GM18502 (cell line): ENCODE results near the gene BNIP5.

Source experiments
- ATAC-seq: cut with Tn5 transposase; IDR thresholded peaks from one replicate; pipeline ENCODE4 v1.9.1; 2021; ENCODE audit warnings: mild to moderate bottlenecking; ENCODE audit not compliant: unreplicated experiment, poor library complexity

BNIP5 gene, protein sequence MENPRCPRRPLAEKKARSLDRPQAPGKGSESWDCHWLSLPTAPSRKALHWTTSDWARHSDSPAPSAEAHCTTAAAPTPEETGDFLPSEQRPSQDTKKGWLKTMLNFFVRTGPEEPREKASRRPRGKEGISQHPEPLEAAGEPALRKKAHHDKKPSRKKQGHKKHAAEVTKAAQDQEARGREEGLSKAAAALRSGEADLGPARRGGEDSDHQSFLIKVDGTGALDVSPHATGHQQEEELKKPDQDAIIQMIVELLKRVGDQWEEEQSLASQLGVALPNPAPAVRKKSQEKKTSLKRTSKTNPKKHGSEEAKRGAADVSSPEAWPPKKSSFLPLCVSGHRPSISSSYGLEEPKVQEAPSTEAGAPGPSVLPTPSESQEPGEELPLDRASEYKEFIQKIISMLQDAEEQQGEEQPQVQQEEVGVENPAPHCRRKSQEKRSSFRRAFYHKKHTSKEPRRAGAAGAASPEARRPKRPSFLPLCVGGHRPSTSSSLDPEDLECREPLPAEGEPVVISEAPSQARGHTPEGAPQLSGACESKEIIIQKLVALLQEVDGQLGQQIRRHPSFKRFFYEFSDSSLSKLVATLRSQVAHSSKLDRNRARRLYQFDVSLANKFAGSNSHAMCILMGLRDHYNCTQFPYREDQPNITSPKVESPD

GRCh38 chr6:36336779-36337241 lies at the start of gene BNIP5:
BNIP5 (minus strand) TSS chr6:36336888; CDS start chr6:36330690, 6,198 bp downstream.
- ATAC-seq, result no peak

- ATAC-seq, result no peak
Observed at GRCh38 chr6:36384095-36384494, 47.4 kb upstream of the BNIP5 start.

GRCh38 chr6:36383606-36384005 lies 46.9 kb upstream of the BNIP5 start:
- no peak for ATAC-seq

- no peak for ATAC-seq
Observed at GRCh38 chr6:36382976-36383375, 46.3 kb upstream of the BNIP5 start.

DNA sequence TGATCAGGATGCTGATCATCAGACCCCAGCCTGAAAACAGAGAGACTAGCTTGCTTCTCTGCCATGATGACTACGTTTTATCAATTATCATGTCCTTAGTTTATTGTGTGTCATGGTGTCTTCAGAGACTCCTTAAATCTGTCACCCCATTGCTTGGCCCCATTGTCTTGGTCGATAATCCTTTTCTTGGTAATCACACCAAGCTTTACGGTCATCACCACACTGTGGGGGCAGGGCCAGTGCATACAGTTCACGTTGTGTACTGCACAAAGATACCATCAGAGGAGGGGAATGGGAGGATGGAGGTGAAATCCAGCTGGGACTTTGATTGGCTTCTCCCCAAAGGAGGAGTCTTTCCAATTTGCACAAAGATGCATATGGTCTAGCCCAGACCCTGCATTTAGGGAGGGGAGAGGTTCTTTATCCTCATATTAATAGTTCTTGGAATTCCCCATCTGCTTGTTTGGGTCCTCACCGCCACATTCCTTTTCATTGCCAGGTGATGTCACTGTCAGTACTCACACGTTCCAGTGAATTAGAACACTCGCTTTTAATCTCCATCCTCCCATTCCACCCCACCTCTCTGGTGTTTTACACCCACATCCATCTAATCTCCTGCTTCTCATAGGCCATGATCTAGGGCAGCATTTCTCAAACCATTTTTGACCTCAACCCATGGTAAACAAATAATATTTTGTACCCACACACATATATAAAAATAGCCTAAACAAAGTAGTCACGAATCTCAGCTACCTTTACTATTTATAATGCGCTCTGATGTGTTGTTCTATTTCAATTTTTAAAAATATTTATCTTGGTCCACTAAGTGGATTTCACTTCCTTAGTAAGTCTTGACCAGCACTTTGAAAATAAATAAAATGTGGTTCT lies 45.1 kb upstream of the BNIP5 start:
- ATAC-seq, result no peak

- no peak for ATAC-seq
Observed at GRCh38 chr6:36380166-36380565, 43.5 kb upstream of the BNIP5 start.

- ATAC-seq, result no peak
Observed at GRCh38 chr6:36378936-36379335, 42.2 kb upstream of the BNIP5 start.

DNA sequence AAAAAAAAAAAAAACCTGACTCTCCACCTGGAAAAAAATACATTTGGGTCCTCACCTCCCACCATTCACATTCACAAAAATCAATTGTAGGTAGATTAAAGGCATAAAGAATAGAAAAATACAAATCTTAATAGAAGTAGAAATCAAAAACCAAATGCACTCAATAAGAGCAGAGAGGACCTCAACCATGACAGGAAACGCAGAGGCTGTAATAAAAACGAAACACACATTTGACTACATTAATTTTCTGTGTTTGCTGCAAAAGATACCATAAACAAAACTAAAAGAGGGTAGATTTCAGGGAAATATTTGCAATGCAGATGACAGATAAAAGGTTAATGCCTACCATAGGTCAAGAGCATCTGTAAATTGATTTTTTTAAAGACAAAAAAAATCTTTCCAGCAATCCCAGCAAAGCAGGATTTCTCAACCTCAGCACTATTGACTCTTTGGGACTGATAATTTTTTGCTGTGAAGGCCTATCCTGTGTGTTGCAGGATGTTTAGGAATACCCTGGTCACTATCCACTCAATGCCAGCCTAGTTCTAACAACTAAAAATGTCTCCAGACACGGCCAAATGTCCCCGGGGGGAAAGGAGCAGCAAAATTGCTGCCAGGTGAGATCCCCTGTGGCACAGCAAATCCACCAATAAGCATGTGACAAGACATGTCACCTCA lies 41.7 kb upstream of the BNIP5 start:
- ATAC-seq, result no peak

DNA sequence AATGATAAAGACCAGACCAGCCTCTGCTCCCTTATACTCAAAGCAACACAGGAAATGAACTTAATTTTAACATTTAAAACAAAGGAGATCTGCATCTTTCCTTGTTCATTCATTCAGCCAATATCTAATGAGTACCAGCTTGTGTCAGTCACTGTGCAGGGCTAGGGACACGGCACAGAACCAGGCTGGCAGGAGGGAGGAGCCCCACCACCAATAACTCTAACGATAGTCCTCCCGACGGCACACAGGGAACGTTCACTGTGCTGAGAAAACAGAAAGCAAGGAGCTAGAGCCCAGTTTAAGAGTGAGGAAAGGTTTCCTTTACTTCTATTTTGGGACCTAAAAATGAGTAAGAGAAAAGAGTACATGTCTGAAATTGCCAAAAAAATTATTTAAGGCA lies 40.9 kb upstream of the BNIP5 start:
- ATAC-seq, result no peak

DNA sequence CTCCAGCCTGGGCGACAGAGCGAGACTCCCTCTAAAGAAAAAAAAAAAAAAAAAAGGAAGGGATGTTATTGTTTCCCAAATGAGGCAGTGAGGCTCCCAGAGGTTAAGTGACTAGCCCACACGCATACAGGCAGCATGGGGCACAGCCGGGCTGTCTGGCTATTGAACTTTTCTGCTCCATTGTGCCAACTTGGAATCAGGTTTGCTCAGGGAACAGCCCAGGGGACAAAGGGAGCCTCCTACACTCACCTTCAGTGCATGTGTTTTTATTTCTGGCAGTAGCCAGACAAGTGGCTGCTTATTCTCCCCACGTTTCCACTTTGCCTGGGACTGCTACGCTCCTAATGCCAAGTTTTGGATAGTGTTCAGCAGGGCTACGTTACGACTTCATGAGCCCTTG lies 40.1 kb upstream of the BNIP5 start:
- no peak for ATAC-seq

DNA sequence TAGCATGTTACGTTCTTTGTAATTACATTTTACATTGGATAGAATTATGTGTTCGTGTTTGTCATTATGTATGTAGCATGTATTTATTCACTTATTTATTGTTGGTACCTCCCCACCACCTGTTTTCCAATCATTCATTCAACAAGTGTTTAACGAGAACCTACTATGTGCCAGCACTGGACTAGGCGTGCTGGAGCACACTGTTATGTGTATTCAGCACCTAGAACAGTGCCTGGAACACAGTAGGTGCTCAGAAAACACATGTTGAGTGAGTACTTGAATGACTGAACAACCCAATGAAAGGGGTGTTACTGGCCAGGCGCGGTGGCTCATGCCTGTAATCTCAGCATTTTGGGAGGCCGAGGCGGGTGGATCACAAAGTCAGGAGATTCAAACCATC lies 39.5 kb upstream of the BNIP5 start:
- no peak for ATAC-seq

DNA sequence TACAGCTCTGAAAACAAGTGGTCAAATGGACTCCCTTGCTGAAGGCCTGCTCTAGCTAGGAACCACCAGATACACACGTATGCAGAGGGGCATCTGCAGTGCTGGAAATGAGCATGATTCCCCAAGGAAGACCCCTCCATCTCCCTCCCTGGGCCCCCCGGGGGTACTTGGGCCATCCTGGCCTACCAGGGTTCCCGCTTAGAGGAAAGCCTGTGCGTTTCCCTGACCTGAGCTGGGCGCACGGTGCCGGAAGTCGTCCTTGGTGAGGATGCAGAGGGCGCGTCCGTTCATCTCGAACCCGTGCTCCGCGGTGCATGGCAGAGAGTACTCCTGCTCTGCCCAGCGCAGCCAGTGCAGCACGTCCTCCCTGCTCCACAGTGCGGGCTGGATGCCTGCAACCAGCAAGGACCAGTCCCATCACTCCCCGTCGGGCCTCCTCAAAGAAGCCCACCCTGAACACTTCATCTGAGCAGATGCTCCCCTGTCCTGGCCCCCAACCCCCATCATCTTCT lies 39.0 kb upstream of the BNIP5 start:
- no peak for ATAC-seq

DNA sequence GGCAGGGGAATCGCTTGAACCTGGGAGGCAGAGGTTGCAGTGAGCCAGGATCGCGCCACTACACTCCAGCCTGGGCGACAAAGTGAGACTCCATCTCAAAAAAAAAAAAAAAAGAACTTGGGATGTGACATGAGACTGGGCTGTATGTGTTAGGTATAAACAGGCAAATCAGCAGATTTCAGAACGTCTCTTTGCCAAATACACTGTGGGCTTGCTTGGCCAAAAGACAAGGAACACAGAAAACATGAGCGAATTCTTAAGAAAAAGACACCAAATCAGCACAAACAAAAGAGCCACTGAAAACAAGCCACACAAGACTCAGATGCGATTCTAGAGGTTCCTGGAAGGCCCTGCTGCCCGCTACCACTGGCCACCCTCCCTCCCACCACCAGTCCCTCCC lies 38.3 kb upstream of the BNIP5 start:
- no peak for ATAC-seq

GRCh38 chr6:36374194-36374593 lies 37.5 kb upstream of the BNIP5 start:
- ATAC-seq, result no peak

DNA sequence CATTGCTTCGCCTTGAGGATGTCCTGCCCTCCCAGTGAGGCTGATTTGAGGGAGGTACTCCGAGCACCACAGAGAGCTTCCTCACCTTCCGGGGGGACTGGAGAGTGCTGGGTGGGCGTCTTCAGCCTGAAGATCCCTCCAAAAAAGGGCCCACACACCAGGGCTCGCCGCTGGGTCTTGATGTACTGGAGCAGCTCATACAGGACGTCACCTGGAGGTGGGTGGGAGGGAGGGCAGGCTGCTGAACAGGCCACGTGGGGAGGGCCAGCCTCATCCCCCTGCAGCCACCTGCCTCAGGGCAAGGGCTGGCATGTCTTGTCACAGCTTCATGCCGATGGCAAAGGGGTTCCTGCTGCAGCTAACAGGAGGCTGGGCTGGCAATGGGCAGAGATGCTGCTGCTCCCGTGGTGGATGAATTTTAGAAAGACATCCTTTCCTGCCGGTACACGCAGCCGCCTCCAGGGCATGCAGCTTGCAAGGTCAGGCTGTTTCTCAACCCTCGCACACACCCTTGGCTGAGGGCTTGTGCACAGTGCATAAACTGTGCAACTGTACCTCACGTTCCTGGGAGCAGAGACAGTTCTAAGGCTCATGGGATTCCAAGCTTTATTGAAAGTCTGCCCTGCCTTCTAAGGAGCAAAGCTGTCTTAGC lies 36.8 kb upstream of the BNIP5 start:
- no peak for ATAC-seq

GRCh38 chr6:36372088-36372487 lies 35.4 kb upstream of the BNIP5 start:
- ATAC-seq, result no peak

- ATAC-seq, result no peak
Observed at GRCh38 chr6:36371211-36371610, 34.5 kb upstream of the BNIP5 start.

DNA sequence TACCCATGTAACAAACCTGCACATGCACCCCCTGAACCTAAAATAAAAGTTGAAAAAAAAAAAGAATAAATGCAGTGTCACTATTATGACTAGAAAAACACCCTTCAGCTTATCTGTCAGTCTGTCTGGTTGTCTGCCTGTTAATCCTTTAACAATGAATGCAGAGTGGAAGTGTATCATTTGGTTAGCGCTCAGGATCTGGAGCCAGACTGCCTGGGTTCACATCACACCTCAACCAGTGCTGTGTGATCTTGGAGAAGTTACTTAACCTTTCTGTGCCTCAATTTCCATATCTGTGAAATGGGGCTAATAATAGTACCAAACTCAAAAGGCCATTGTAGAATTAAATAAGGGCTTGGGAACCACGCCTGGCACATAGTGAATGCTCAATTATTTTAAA lies 34.0 kb upstream of the BNIP5 start:
- no peak for ATAC-seq
